Osteoblast (primary cell): ENCODE results near the gene PLAGL1. TPM values are rescaled to one million over a fixed set of nuclear protein-coding genes. Genes with fewer than 3 reads are reported as not detected.

Experiments
- DNase-seq: peaks from one replicate; pipeline ENCODE4 v3.0.0; 2011; ENCODE audit warnings: low spot score, mixed read lengths; ENCODE audit not compliant: insufficient read length; ENCODE audit errors: missing footprints
- H2AFZ ChIP-seq: 2 replicates; pipeline ENCODE4 v1.6.0; 2011; ENCODE audit warnings: mild to moderate bottlenecking, low read length
- H3K27ac ChIP-seq: 2 replicates; pipeline ENCODE4 v1.5.1; 2011; ENCODE audit warnings: mild to moderate bottlenecking, low read depth, low read length, moderate library complexity
- H3K27me3 ChIP-seq: 2 replicates; pipeline ENCODE4 v1.6.0; 2012; ENCODE audit warnings: mild to moderate bottlenecking, control low read depth, inconsistent platforms, low read length, moderate library complexity; ENCODE audit not compliant: insufficient read depth
- H3K36me3 ChIP-seq: 2 replicates; pipeline ENCODE4 v1.5.1; 2011; ENCODE audit warnings: mild to moderate bottlenecking, low read length, control low read depth, moderate library complexity; ENCODE audit not compliant: insufficient read depth
- H3K4me1 ChIP-seq: 2 replicates; pipeline ENCODE4 v1.5.1; 2011; ENCODE audit warnings: mild to moderate bottlenecking, low read length, control low read depth, moderate library complexity; ENCODE audit not compliant: insufficient read depth
- H3K4me2 ChIP-seq: 2 replicates; pipeline ENCODE4 v1.6.0; 2011; ENCODE audit warnings: mild to moderate bottlenecking, low read length; ENCODE audit not compliant: insufficient read depth
- H3K4me3 ChIP-seq: fragments of 200-600 bp; sonication (generic); 3 replicates; pipeline ENCODE4 v1.5.1; 2012; ENCODE audit warnings: mild to moderate bottlenecking, low read length, inconsistent platforms; ENCODE audit not compliant: insufficient read depth
- H3K79me2 ChIP-seq: 2 replicates; pipeline ENCODE4 v1.6.0; 2012; ENCODE audit warnings: mild to moderate bottlenecking, low read length, control low read depth, inconsistent platforms; ENCODE audit not compliant: insufficient read depth
- H3K9me3 ChIP-seq: 2 replicates; pipeline ENCODE4 v1.5.1; 2011; ENCODE audit warnings: low read depth, low read length, control low read depth
- H4K20me1 ChIP-seq: 2 replicates; pipeline ENCODE4 v1.6.0; 2012; ENCODE audit warnings: mild to moderate bottlenecking, low read length, control low read depth; ENCODE audit not compliant: insufficient read depth
- CTCF ChIP-seq: IDR thresholded peaks from 2 replicates; pipeline ENCODE4 v1.5.1; 2011; ENCODE audit warnings: mild to moderate bottlenecking, low read depth, low read length, moderate library complexity; ENCODE audit errors: extremely low read depth
- total RNA-seq: library from RNA; depleted of rRNA; stranded (reverse); fragments of >200 nt; gene quantifications from 2 replicates; pipeline ENCODE4 v1.2.3, GENCODE V29; 2012

The PLAGL1 gene
- total RNA-seq = 16.6 and 22.4 TPM in 2 replicates

GRCh38 chr6:144008120-144008811 is at the start of gene PLAGL1:
Gene PLAGL1, minus strand, starts transcription at chr6:144008259. Its CDS starts 60,123 bp downstream, at chr6:143948136.
- Histone ChIP-seq H3K27ac (peak within 1 kb of the TSS; percentile 68), H3K27me3 (no peaks in the 10 kb centered on the region), H3K79me2 (peaks cover 18% of the 10 kb centered on the region), H2AFZ (peak within 1 kb of the TSS; percentile 74), H3K4me3 (peak within 1 kb of the TSS; percentile 75), H3K4me1 (peaks cover 6% of the 10 kb centered on the region), H4K20me1 (no peaks in the 10 kb centered on the region), H3K9me3 (no peaks in the 10 kb centered on the region), H3K36me3 (no peaks in the 10 kb centered on the region), H3K4me2 (peak within 1 kb of the TSS; percentile 75)
- TF ChIP-seq CTCF = no peak
- peak; percentile 95 for DNase-seq

- no peak for DNase-seq
- Histone ChIP-seq H3K79me2 (no peaks in the 10 kb centered on the region), H4K20me1 (no peaks in the 10 kb centered on the region), H2AFZ (no peak overlapping the region), H3K36me3 (no peaks in the 10 kb centered on the region), H3K27me3 (peaks cover 17% of the 10 kb centered on the region), H3K27ac (no peak overlapping the region), H3K9me3 (no peaks in the 10 kb centered on the region), H3K4me2 (peak overlapping the region; percentile 46), H3K4me3 (no peak overlapping the region), H3K4me1 (no peaks in the 10 kb centered on the region)
- no peak for TF ChIP-seq CTCF
Measured at GRCh38 chr6:144055121-144055931, 47.3 kb upstream of the PLAGL1 start.

GRCh38 chr6:144053601-144054000 is 45.5 kb upstream of the PLAGL1 start:
- TF ChIP-seq CTCF = no peak
- H3K4me3 ChIP-seq = no peak overlapping the region
- no peaks in the 10 kb centered on the region for H3K4me1 ChIP-seq
- H3K27ac ChIP-seq = no peak overlapping the region
- peaks cover 13% of the 10 kb centered on the region for H3K27me3 ChIP-seq
- no peak overlapping the region for H3K4me2 ChIP-seq
- no peaks in the 10 kb centered on the region for H3K79me2 ChIP-seq
- H2AFZ ChIP-seq = no peak overlapping the region
- no peak for DNase-seq
- H4K20me1 ChIP-seq = no peaks in the 10 kb centered on the region
- no peaks in the 10 kb centered on the region for H3K36me3 ChIP-seq
- no peaks in the 10 kb centered on the region for H3K9me3 ChIP-seq

GRCh38 chr6:144052488-144052887 is 44.4 kb upstream of the PLAGL1 start:
- H3K27me3 ChIP-seq = peaks cover 11% of the 10 kb centered on the region
- no peaks in the 10 kb centered on the region for H3K4me1 ChIP-seq
- DNase-seq = no peak
- H3K4me3 ChIP-seq = no peak overlapping the region
- H3K27ac ChIP-seq = no peak overlapping the region
- H3K4me2 ChIP-seq = no peak overlapping the region
- no peak overlapping the region for H2AFZ ChIP-seq
- no peaks in the 10 kb centered on the region for H3K36me3 ChIP-seq
- H3K79me2 ChIP-seq = no peaks in the 10 kb centered on the region
- no peaks in the 10 kb centered on the region for H3K9me3 ChIP-seq
- H4K20me1 ChIP-seq = no peaks in the 10 kb centered on the region
- no peak for TF ChIP-seq CTCF
